GM18873 (cell line): Measurements from ENCODE around the gene TRPM2.
"Not testable (repeated sequence)": the region's sequence is repeated elsewhere in the genome, so short reads cannot be mapped to it uniquely, and the experiment has no call there.

Source experiments
- ATAC-seq: cut with Tn5 transposase; IDR thresholded peaks from one replicate; pipeline ENCODE4 v1.9.1; 2021; ENCODE audit warnings: mild to moderate bottlenecking, moderate library complexity, moderate number of reproducible peaks; ENCODE audit not compliant: unreplicated experiment, low FRiP score

TRPM2 gene

GRCh38 chr21:44391345-44392091, 38.1 kb downstream of the TRPM2 start:
- no peak for ATAC-seq

DNA sequence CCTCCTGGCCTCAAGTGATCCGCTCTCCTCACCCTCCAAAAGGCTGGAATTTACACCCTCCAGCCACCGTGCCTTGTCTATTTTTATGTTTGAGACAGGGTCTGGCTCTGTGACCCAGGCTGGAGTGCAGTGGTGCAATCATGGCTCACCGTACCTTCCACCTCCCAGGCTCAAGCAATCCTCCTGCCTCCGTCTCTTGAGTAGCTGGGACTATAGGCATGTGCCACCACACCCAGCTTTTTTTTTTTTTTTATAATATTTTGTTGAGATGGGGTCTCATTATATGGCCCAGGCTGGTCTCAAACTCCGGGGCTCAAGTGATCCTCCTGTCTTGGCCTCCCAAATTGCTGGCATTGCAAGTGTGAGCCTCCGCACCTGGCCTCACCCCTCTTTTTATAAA, 38.8 kb downstream of the TRPM2 start:
- ATAC-seq: no peak

- ATAC-seq: no peak
Measured at GRCh38 chr21:44392916-44393315, 39.5 kb downstream of the TRPM2 start.

DNA sequence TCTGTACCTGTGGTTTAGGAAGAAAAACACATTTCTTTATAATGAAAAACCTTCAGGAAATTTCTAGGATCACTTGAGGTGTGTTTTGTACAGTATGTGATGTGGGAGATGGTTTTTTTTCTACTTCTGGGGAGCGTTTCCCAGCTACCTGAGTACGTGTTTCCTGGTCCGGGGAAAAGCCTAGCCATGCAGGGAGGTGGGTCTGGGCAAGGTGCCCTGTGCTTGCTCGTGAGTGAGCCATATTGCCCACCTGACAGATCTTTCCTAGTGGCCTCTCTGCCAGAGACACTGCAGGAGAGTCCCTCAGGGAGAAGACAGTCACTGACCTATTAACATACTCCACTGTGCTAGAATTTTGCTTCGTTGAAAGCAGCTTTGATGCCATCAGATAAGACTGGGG, 41.3 kb downstream of the TRPM2 start:
- no peak for ATAC-seq

DNA sequence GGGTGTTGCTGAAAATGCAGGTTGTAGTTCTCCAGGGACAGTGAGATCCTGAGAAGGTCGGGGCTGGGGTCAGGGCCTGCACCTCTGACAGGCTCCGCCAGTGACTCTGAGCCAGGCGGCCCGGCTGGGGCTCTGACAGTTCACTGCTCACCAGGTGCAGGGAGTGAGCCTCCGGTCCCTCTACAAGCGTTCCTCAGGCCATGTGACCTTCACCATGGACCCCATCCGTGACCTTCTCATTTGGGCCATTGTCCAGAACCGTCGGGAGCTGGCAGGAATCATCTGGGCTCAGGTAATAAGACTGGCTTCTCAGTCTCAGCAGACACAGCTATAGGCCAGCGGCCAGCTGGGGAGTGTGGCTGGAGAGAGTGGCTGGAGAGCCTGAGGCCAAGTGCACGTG, 41.8 kb downstream of the TRPM2 start:
- ATAC-seq: no peak

GRCh38 chr21:44396803-44397202, 43.4 kb downstream of the TRPM2 start:
- not testable (repeated sequence) for ATAC-seq

GRCh38 chr21:44397431-44398031, 44.1 kb downstream of the TRPM2 start:
- ATAC-seq: no peak

DNA sequence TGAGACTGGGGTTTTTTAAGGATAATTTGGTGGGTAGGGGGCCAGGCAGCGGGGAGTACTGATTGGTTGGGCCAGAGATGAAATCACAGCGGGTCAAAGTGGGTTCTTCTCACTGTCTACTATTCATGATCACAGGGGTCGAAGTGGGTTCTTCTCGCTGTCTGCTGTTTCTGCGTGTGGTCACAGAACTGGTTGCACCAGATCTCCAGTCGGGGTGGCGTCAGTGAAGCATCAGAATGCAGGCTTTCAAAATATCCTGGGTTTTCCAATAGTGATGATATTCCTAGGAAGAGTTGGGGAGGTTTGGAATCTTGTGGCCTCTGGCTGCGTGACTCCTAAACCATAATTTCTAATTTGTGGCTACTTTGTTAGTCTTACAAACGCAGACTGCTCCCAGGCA, 45.1 kb downstream of the TRPM2 start:
- ATAC-seq: no peak

DNA sequence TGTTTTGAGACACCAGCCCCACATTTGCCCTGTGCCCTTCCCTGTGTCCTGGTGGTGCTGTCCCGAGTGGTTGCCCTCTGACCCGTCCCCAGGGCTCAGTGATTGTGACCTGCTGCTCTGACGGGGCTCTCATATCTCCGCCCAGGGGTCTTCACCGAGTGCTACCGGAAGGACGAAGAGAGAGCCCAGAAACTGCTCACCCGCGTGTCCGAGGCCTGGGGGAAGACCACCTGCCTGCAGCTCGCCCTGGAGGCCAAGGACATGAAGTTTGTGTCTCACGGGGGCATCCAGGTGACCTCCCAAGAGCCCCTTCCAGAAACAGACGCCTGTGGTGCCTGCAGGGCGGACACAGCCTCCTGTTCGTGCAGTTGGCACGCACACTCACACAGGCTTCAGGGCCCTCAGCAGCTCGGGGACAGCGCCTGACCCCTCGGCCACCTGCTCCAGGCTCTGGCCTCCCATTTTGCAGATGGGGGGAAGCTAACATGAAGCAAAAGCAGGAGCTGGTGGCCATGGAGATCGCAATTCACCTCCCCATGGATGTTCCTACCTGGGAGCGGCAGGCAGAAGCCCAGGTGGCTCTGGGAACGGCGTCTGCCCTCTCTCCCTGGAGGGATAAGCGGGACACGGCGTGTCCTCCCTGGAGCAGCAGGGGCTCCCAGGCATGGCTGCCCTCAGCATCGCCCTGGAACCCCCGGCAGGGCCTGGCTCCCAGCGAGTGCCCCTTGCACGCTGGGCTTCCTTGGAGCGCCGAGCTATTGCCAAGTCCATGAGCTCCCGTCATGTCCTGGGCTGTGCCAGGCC, 45.9 kb downstream of the TRPM2 start:
- no peak for ATAC-seq

GRCh38 chr21:44399955-44400790, 46.8 kb downstream of the TRPM2 start:
- no peak for ATAC-seq

DNA sequence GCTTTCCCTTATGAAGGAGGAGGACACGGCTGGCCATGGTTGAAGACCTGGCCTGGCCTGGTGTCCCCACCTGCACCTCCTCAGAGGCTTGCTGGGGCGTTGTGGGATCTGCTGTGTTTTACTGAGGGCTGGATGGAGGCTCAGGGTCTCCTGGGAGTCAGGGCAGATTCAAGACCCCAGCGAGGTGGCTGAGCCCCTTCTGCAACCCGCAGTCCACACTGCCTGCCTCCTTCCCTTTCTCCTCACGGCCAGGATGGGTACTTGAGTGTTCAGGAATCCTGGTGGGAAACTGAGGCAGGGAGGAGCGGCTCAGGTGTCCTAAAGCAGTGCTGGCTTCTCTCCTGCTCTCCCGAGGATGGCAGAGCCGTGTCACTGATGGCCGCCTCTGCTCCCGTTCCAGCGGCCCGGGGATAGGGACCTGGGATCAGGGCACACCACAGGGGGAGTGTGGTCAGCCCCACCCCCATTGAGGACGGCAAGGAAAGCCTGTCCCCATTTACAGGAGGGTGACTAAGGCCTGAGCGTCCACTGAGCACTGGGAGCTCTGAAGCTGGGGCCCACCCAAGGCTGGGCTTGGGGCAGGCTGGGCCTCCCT, 47.5 kb downstream of the TRPM2 start:
- no peak for ATAC-seq

DNA sequence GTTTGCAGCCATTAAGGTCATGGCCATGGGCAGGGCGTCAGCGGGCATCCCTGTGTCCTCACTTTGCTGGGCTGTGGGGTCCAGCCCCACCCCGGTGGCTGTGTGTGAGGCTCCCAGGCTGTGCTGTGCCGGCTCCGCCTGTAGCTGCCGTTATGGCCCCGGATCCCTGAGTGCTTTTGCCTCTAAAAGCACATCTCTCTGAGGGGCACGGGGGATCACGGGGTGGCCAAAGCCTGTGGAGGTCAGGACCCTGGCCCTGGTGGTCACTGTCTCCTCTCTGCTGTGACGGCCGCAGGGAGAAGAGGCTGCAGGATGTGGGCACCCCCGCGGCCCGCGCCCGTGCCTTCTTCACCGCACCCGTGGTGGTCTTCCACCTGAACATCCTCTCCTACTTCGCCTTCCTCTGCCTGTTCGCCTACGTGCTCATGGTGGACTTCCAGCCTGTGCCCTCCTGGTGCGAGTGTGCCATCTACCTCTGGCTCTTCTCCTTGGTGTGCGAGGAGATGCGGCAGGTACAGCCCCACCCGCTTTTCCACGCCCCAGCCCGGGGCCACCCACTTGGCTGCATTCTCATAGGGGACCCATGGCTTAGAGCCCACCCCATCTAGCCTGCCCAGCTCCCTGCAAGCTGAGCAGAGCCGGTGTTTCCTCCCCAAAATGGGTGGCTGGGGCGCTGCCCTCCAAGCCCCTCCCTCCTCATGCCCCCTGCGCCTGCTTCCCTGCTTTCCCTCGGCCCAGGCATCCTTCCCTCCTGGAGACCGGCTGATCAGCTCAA, 48.2 kb downstream of the TRPM2 start:
- no peak for ATAC-seq

- no peak for ATAC-seq
Measured at GRCh38 chr21:44402323-44403105, 49.1 kb downstream of the TRPM2 start.

- ATAC-seq: no peak
Measured at GRCh38 chr21:44403106-44404020, 49.9 kb downstream of the TRPM2 start.

DNA sequence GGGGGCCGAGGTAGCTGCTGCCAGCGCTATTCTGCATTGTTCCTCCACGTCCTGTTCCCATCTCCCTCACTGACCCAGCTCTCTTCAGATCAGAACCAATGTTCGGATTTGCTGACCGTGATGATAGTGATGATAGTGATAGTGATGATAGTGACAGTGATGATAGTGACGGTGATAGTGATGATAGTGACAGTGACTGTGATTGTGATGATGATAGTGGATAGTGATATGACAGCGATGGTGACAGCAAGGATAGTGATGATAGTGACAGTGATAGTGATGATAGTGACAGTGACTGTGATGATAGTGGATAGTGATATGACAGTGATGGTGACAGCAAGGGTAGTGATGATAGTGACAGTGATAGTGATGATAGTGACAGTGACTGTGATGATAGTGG, 51.1 kb downstream of the TRPM2 start:
- not testable (repeated sequence) for ATAC-seq

GRCh38 chr21:44405091-44405947, 51.9 kb downstream of the TRPM2 start:
- ATAC-seq: no peak
